Measurements from ENCODE around the gene QSOX2. TPM values are rescaled to one million over a fixed set of nuclear protein-coding genes. Genes with fewer than 3 reads are reported as not detected.

Gene QSOX2
- total RNA-seq, 1 donor from 2014 or later = 27.9 TPM

DNA sequence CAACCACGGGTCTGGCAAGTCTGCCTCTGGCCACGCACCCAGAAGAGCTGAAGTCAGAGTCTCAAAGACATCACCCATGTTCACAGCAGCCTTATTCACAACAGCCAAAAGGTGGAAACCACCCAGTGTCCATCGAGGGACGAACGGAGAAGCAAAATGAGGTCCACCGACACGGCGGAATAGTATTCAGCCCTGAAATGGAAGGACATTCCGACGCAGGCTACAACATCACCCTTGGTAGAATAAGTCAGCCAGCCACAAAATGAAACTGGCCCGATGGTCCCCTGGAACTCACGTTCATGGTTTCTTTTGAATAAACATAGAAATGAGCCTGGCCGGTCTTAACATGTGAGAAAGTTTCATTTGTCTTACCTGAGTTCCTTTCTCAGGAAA, 41.4 kb upstream of the QSOX2 start:
- Mint-ChIP-seq H3K4me3 (no peak overlapping the region), H3K4me1 (ENCODE audit: low read depth) (no peaks in the 10 kb centered on the region), H3K27ac (no peak overlapping the region), H3K27me3 (ENCODE audit: insufficient read depth) (no peaks in the 10 kb centered on the region), H3K36me3 (ENCODE audit: low read depth) (no peaks in the 10 kb centered on the region), H3K9me3 (no peaks in the 10 kb centered on the region)
- intact Hi-C loops (cut with micrococcal nuclease) = no loop called here
- no peak for DNase-seq (ENCODE audit: low spot score)

DNA sequence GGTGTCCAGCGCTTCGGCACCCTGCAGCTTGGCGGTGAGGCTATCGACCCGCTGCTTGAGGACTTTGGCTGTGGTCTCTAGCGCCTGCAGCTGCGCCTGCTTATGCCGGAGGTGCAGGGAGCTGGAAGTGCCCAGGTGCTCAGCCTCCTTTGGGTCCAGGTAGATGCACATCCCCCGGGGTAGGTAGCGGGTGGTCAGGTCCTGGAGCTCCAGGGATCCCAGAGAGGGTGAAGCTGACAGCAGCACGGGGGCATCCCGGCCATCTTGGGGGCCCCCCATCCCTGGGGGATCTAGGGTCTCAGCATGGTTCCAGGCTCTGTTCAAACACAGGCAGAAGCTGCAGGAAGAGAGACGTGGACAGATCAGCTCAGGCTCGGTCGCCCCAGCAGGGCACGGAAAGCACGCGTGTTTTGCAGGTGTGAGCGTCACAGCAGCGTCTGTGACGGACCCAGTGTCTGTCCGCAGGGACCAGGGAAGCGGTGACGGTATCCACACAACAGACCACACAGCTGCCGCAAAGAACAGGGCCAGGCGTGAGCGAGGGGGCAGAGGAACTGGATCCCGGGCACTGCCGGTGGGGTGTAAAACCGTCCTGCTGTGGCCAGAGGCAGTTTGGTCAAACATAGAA, 40.9 kb upstream of the QSOX2 start:
- intact Hi-C loops (cut with micrococcal nuclease) = no loop called here
- DNase-seq (ENCODE audit: low spot score) = no peak
- no peak overlapping the region for H3K27ac Mint-ChIP-seq
- H3K36me3 Mint-ChIP-seq (ENCODE audit: low read depth) = no peaks in the 10 kb centered on the region
- no peaks in the 10 kb centered on the region for H3K27me3 Mint-ChIP-seq (ENCODE audit: insufficient read depth)
- no peaks in the 10 kb centered on the region for H3K4me1 Mint-ChIP-seq (ENCODE audit: low read depth)
- no peaks in the 10 kb centered on the region for H3K9me3 Mint-ChIP-seq
- H3K4me3 Mint-ChIP-seq = no peak overlapping the region

GRCh38 chr9:136285501-136286358, 40.1 kb upstream of the QSOX2 start:
- intact Hi-C loops (cut with micrococcal nuclease) = no loop called here
- Mint-ChIP-seq H3K9me3 (no peaks in the 10 kb centered on the region), H3K4me1 (ENCODE audit: low read depth) (no peaks in the 10 kb centered on the region), H3K27ac (no peak overlapping the region), H3K36me3 (ENCODE audit: low read depth) (no peaks in the 10 kb centered on the region), H3K27me3 (ENCODE audit: insufficient read depth) (no peaks in the 10 kb centered on the region), H3K4me3 (no peak overlapping the region)
- no peak for DNase-seq (ENCODE audit: low spot score)

DNA sequence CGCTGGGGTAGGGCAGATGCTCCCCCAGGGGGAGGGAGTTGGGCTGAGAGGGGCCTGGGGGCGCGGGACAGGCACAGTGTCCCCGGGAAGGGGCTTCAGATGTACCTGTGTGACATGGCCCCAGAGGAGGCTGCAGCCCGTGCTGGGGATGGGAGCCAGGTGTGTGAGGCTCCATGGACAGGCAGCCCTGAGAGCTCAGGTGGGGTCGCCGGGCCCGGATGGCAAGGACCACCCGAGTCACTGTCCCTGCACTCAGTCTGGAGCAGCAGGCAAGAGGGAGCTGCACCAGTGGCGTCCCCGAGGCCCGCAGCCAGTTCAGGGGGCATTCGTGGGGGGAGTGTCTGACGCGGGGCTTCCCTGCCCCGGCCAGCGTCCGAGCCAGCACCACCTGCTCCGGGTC, 39.3 kb upstream of the QSOX2 start:
- Mint-ChIP-seq H3K9me3 (no peaks in the 10 kb centered on the region), H3K4me1 (ENCODE audit: low read depth) (no peaks in the 10 kb centered on the region), H3K27ac (no peak overlapping the region), H3K36me3 (ENCODE audit: low read depth) (no peaks in the 10 kb centered on the region), H3K27me3 (ENCODE audit: insufficient read depth) (no peaks in the 10 kb centered on the region), H3K4me3 (no peak overlapping the region)
- DNase-seq (ENCODE audit: low spot score) = no peak
- intact Hi-C loops (cut with micrococcal nuclease) = no loop called here

GRCh38 chr9:136284311-136284710, 38.7 kb upstream of the QSOX2 start:
- no peaks in the 10 kb centered on the region for H3K36me3 Mint-ChIP-seq (ENCODE audit: low read depth)
- H3K4me3 Mint-ChIP-seq = no peak overlapping the region
- DNase-seq (ENCODE audit: low spot score) = no peak
- no peaks in the 10 kb centered on the region for H3K9me3 Mint-ChIP-seq
- H3K27me3 Mint-ChIP-seq (ENCODE audit: insufficient read depth) = no peaks in the 10 kb centered on the region
- intact Hi-C loops (cut with micrococcal nuclease) = no loop called here
- no peak overlapping the region for H3K27ac Mint-ChIP-seq
- H3K4me1 Mint-ChIP-seq (ENCODE audit: low read depth) = no peaks in the 10 kb centered on the region

DNA sequence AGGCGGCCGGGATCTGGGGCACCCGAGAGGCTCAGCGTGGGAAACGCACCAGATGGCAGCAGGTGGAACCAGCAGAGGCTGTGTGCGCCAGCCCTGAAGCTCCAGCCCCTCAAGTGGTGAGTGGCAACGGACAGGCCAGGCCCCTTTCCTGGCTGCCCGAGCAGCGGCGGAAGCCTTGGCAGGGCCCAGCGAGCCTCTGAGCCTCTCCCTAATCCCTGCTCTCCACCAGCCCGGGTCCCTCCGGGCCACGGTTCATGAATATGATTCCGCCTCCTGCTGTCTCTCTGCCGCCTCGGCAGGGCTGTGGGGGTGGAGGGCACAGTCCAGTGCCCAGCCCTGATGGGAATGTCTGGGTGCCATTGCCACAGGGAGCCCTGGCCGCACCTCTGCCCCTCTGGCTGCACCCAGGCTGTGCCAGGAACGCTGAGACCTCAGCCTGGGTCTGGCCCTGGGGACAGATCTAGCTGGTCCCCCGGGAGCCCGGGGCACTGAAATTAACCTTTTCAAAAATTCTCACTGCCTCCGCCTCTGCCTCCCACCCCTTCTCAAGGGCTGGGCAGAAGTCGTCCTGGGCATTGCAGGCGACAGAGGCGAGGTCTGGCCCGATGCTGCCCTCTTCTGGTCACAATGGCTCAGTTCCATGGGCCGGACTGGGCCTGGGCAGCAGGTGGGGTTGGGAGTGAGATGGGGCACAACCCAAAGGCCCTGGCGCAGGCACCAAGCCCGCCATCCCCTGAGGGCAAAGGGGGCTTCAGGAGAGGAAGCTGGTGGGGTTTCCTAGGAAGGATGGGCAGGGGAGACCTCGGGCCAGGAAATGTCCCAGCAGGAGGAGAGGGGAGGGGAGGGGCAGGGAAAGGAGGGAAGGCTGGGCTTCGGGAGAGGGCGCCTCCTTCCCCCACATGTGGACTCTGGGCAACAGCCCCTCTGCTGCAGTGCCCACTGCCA, 38.0 kb upstream of the QSOX2 start:
- H3K4me1 Mint-ChIP-seq (ENCODE audit: low read depth) = no peaks in the 10 kb centered on the region
- DNase-seq (ENCODE audit: low spot score) = peak; percentile 54
- H3K9me3 Mint-ChIP-seq = no peaks in the 10 kb centered on the region
- H3K27ac Mint-ChIP-seq = no peak overlapping the region
- H3K36me3 Mint-ChIP-seq (ENCODE audit: low read depth) = no peaks in the 10 kb centered on the region
- no peaks in the 10 kb centered on the region for H3K27me3 Mint-ChIP-seq (ENCODE audit: insufficient read depth)
- intact Hi-C loops (cut with micrococcal nuclease) = loop anchor here (1.0 kb wide), 1 partner anchor 51 kb away; no protein-coding TSS in a partner anchor
- no peak overlapping the region for H3K4me3 Mint-ChIP-seq

- H3K27ac Mint-ChIP-seq = no peak overlapping the region
- H3K4me3 Mint-ChIP-seq = no peak overlapping the region
- no peak for DNase-seq (ENCODE audit: low spot score)
- no peaks in the 10 kb centered on the region for H3K36me3 Mint-ChIP-seq (ENCODE audit: low read depth)
- no peaks in the 10 kb centered on the region for H3K27me3 Mint-ChIP-seq (ENCODE audit: insufficient read depth)
- H3K9me3 Mint-ChIP-seq = no peaks in the 10 kb centered on the region
- no peaks in the 10 kb centered on the region for H3K4me1 Mint-ChIP-seq (ENCODE audit: low read depth)
- intact Hi-C loops (cut with micrococcal nuclease) = no loop called here
Measured at GRCh38 chr9:136282272-136282861, 36.8 kb upstream of the QSOX2 start.

GRCh38 chr9:136281421-136282271, 36.0 kb upstream of the QSOX2 start:
- no peaks in the 10 kb centered on the region for H3K36me3 Mint-ChIP-seq (ENCODE audit: low read depth)
- intact Hi-C loops (cut with micrococcal nuclease) = no loop called here
- H3K27ac Mint-ChIP-seq = no peak overlapping the region
- H3K4me3 Mint-ChIP-seq = no peak overlapping the region
- H3K9me3 Mint-ChIP-seq = no peaks in the 10 kb centered on the region
- H3K27me3 Mint-ChIP-seq (ENCODE audit: insufficient read depth) = no peaks in the 10 kb centered on the region
- no peaks in the 10 kb centered on the region for H3K4me1 Mint-ChIP-seq (ENCODE audit: low read depth)
- DNase-seq (ENCODE audit: low spot score) = no peak

- Mint-ChIP-seq H3K9me3 (no peaks in the 10 kb centered on the region), H3K4me1 (ENCODE audit: low read depth) (no peaks in the 10 kb centered on the region), H3K27ac (no peak overlapping the region), H3K36me3 (ENCODE audit: low read depth) (no peaks in the 10 kb centered on the region), H3K4me3 (no peak overlapping the region), H3K27me3 (ENCODE audit: insufficient read depth) (no peaks in the 10 kb centered on the region)
- DNase-seq (ENCODE audit: low spot score) = no peak
- intact Hi-C loops (cut with micrococcal nuclease) = no loop called here
Measured at GRCh38 chr9:136280535-136281315, 35.1 kb upstream of the QSOX2 start.

DNA sequence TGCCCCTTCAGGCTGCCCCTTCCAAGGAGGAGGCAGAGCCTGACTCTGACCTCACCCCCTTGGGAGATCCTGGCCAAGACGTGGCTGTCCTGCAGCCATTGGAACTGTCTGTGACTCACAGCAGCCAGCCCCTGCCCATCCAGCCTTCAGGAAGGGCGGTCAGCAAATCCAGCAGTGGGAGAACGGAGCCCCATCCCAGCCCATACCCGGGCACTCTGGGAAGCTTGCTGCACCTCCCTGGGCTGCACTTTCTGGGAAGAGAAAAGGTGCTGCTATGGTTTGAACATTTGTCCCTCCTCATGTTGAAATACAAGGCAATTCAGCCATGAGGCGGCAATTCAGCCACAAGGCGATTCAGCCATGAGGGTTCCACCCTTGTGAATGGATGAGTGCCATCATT, 33.9 kb upstream of the QSOX2 start:
- intact Hi-C loops (cut with micrococcal nuclease) = no loop called here
- no peak overlapping the region for H3K27ac Mint-ChIP-seq
- H3K4me3 Mint-ChIP-seq = no peak overlapping the region
- DNase-seq (ENCODE audit: low spot score) = no peak
- H3K4me1 Mint-ChIP-seq (ENCODE audit: low read depth) = no peaks in the 10 kb centered on the region
- H3K27me3 Mint-ChIP-seq (ENCODE audit: insufficient read depth) = no peaks in the 10 kb centered on the region
- no peaks in the 10 kb centered on the region for H3K36me3 Mint-ChIP-seq (ENCODE audit: low read depth)
- no peaks in the 10 kb centered on the region for H3K9me3 Mint-ChIP-seq

DNA sequence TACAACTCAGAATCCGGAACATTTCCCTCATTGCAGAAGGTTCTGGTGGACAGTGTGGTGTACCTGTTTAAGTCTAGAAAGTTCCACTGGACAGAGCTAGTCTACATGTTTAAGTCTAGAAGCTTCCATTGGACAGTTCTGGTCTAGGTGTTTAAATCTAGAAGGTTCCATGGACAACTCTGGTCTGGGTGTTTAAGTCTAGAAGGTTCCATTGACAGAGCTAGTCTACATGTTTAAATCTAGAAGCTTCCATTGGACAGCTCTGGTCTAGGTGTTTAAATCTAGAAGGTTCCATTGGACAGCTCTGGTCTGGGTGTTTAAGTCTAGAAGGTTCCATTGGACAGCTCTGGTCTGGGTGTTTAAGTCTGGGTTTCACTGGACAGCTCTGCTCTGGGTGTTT, 33.3 kb upstream of the QSOX2 start:
- Mint-ChIP-seq H3K36me3 (ENCODE audit: low read depth) (no peaks in the 10 kb centered on the region), H3K4me3 (no peak overlapping the region), H3K9me3 (no peaks in the 10 kb centered on the region), H3K4me1 (ENCODE audit: low read depth) (no peaks in the 10 kb centered on the region), H3K27ac (no peak overlapping the region), H3K27me3 (ENCODE audit: insufficient read depth) (no peaks in the 10 kb centered on the region)
- DNase-seq (ENCODE audit: low spot score) = no peak
- intact Hi-C loops (cut with micrococcal nuclease) = no loop called here
